ENCODE measurements around the gene RASA1. TPM values are rescaled to one million over a fixed set of nuclear protein-coding genes. Genes with fewer than 3 reads are reported as not detected.

Gene RASA1
- total and polyA plus RNA-seq, 2 donors from 2014 or later: 9.9 to 25.5 TPM

- Histone ChIP-seq H3K27me3 (ENCODE audit: control insufficient read depth, insufficient read depth, low read length) (no peaks in the 10 kb centered on the region), H3K4me1 (ENCODE audit: control insufficient read depth in 2 of 3, insufficient read depth in 2 of 3, low read depth in 1 of 3, low read length in 3 of 3) (no peaks in the 10 kb centered on the region), H3K9ac (ENCODE audit: low read length in 3 of 3) (no peak overlapping the region), H3K4me3 (ENCODE audit: low read length in 3 of 3) (no peak overlapping the region), H3K36me3 (ENCODE audit: control insufficient read depth in 2 of 3, insufficient read depth in 3 of 3, low read length in 3 of 3) (no peaks in the 10 kb centered on the region), H3K9me3 (ENCODE audit: control insufficient read depth in 2 of 3, insufficient read depth in 1 of 3, low read length in 3 of 3) (no peaks in the 10 kb centered on the region), H3K27ac (ENCODE audit: low read depth in 2 of 2, low read length in 2 of 2) (no peak overlapping the region)
- FAIRE-seq (no peak), DNase-seq (no peak)
- no peak for TF ChIP-seq CTCF (IDR thresholded peaks at IDR 0.05; ENCODE audit: borderline replicate concordance, extremely low read depth, insufficient read depth)
- intact Hi-C loops (cut with DNase I): no loop called here
These were observed 34.5 kb upstream of the RASA1 start for GRCh38 chr5:87233143-87233542.

- no peak overlapping the region for H3K27ac ChIP-seq (ENCODE audit: low read depth in 2 of 2, low read length in 2 of 2)
- DNase-seq: no peak
- no peak for FAIRE-seq
- intact Hi-C loops (cut with DNase I): no loop called here
- no peak for TF ChIP-seq CTCF (IDR thresholded peaks at IDR 0.05; ENCODE audit: borderline replicate concordance, extremely low read depth, insufficient read depth)
- no peaks in the 10 kb centered on the region for H3K27me3 ChIP-seq (ENCODE audit: control insufficient read depth, insufficient read depth, low read length)
- H3K9me3 ChIP-seq (ENCODE audit: control insufficient read depth in 2 of 3, insufficient read depth in 1 of 3, low read length in 3 of 3): no peaks in the 10 kb centered on the region
- no peak overlapping the region for H3K9ac ChIP-seq (ENCODE audit: low read length in 3 of 3)
- H3K4me1 ChIP-seq (ENCODE audit: control insufficient read depth in 2 of 3, insufficient read depth in 2 of 3, low read depth in 1 of 3, low read length in 3 of 3): peaks cover 0 to 2% (median 0%) of the 10 kb centered on the region in 3 donors
- no peaks in the 10 kb centered on the region for H3K36me3 ChIP-seq (ENCODE audit: control insufficient read depth in 2 of 3, insufficient read depth in 3 of 3, low read length in 3 of 3)
- no peak overlapping the region for H3K4me3 ChIP-seq (ENCODE audit: low read length in 3 of 3)
These were observed 26.1 kb upstream of the RASA1 start for GRCh38 chr5:87241555-87241954.

- FAIRE-seq: no peak
- DNase-seq: no peak
- H3K36me3 ChIP-seq (ENCODE audit: control insufficient read depth in 2 of 3, insufficient read depth in 3 of 3, low read length in 3 of 3): no peaks in the 10 kb centered on the region
- intact Hi-C loops (cut with DNase I): no loop called here
- no peak for TF ChIP-seq CTCF (IDR thresholded peaks at IDR 0.05; ENCODE audit: borderline replicate concordance, extremely low read depth, insufficient read depth)
- no peak overlapping the region for H3K27ac ChIP-seq (ENCODE audit: low read depth in 2 of 2, low read length in 2 of 2)
- peaks cover 0 to 2% (median 0%) of the 10 kb centered on the region in 3 donors for H3K4me1 ChIP-seq (ENCODE audit: control insufficient read depth in 2 of 3, insufficient read depth in 2 of 3, low read depth in 1 of 3, low read length in 3 of 3)
- no peak overlapping the region for H3K9ac ChIP-seq (ENCODE audit: low read length in 3 of 3)
- no peaks in the 10 kb centered on the region for H3K9me3 ChIP-seq (ENCODE audit: control insufficient read depth in 2 of 3, insufficient read depth in 1 of 3, low read length in 3 of 3)
- no peaks in the 10 kb centered on the region for H3K27me3 ChIP-seq (ENCODE audit: control insufficient read depth, insufficient read depth, low read length)
- no peak overlapping the region for H3K4me3 ChIP-seq (ENCODE audit: low read length in 3 of 3)
These were observed 25.4 kb upstream of the RASA1 start for GRCh38 chr5:87242242-87242641.
